Uterus (tissue), 4 donors: ENCODE measurements around the gene ANKRD2. TPM values are rescaled to one million over a fixed set of nuclear protein-coding genes. Genes with fewer than 3 reads are reported as not detected.
"Not testable (repeated sequence)": the region's sequence is repeated elsewhere in the genome, so short reads cannot be mapped to it uniquely, and the experiment has no call there.

Experiments used
- DNase-seq, 2 donors: peaks; one replicate each; pipeline ENCODE4 v3.0.0-alpha.2; 2019 to 2020
- H3K27ac ChIP-seq, 2 donors: fragments of 200-600 bp; sonication (generic); 1 replicate in 1 of 2; 2 replicates in 1 of 2; pipeline ENCODE4 v1.5.1; 2016 to 2018
- H3K27me3 ChIP-seq, 2 donors: fragments of 200-600 bp; sonication (generic); one replicate each; pipeline ENCODE4 v1.5.1; 2018 to 2019; ENCODE audit warnings: control low read depth in 1 of 2
- H3K36me3 ChIP-seq, 2 donors: fragments of 200-600 bp; sonication (generic); one replicate each; pipeline ENCODE4 v1.5.1; 2019; ENCODE audit warnings: control low read depth in 1 of 2
- H3K4me1 ChIP-seq, 2 donors: fragments of 200-600 bp; sonication (generic); one replicate each; pipeline ENCODE4 v1.5.1; 2018 to 2019; ENCODE audit warnings: control low read depth in 1 of 2
- H3K4me3 ChIP-seq, 2 donors: fragments of 200-600 bp; sonication (generic); 1 replicate in 1 of 2; 2 replicates in 1 of 2; pipeline ENCODE4 v1.5.1; 2018 to 2019; ENCODE audit warnings: mild to moderate bottlenecking in 1 of 2
- H3K9me3 ChIP-seq, 2 donors: fragments of 200-600 bp; sonication (generic); one replicate each; pipeline ENCODE4 v1.5.1; 2019; ENCODE audit warnings: control low read depth in 1 of 2
- CTCF ChIP-seq, 4 experiments: fragments of 200-600 bp in 2 of 4; fragments of 450-650 bp in 2 of 4; sonication (generic) in 2 of 4; IDR thresholded peaks; one replicate each; pipeline ENCODE4 v1.5.1; 2016 to 2019; ENCODE audit warnings: antibody characterized with exemption in 4 of 4, mild to moderate bottlenecking in 2 of 4, moderate library complexity in 1 of 4
- POLR2A ChIP-seq, 2 donors: fragments of 450-650 bp; IDR thresholded peaks; one replicate each; pipeline ENCODE4 v1.6.1; 2016; ENCODE audit warnings: antibody characterized with exemption in 2 of 2, mild to moderate bottlenecking in 1 of 2, moderate library complexity in 1 of 2
- intact Hi-C: fragments of 100-400 bp; cut with DNase I; formaldehyde crosslinking; loops from one replicate; pipeline ENCODE4 v1.15.1; 2023; ENCODE audit warnings: low total_unique reads
- total RNA-seq, 4 donors: library from RNA; depleted of rRNA in 3 of 4; stranded (reverse); fragments of >200 nt in 3 of 4; gene quantifications; one replicate each; pipeline versions ENCODE4 v1.1.0 to v1.2.4, GENCODE V29; 2014 to 2023
- donor health status: DM: yes; HTN: yes; CAD: no.

Gene ANKRD2
- total RNA-seq, 4 donors from 2014 or later, result 0.43 to 0.48 TPM; not detected in 2

GRCh38 chr10:97575127-97575668, 2.6 kb downstream of the ANKRD2 start:
- Histone ChIP-seq H3K9me3 (no peaks in the 10 kb centered on the region), H3K4me1 (no peaks in the 10 kb centered on the region), H3K4me3 (no peak overlapping the region), H3K27ac (peak overlapping the region in 1 of 2 donors; percentile 42), H3K27me3 (no peaks in the 10 kb centered on the region), H3K36me3 (no peaks in the 10 kb centered on the region)
- intact Hi-C loops, result no loop called here
- TF ChIP-seq CTCF (IDR thresholded peaks at IDR 0.05) (no peak), POLR2A (IDR thresholded peaks at IDR 0.05) (no peak)
- no peak for DNase-seq

- H3K4me1 ChIP-seq, H3K9me3 ChIP-seq, intact Hi-C loops, H3K36me3 ChIP-seq, H3K27me3 ChIP-seq, H3K27ac ChIP-seq, H3K4me3 ChIP-seq, DNase-seq: not testable (repeated sequence)
Measured at GRCh38 chr10:97576487-97576886, 3.9 kb downstream of the ANKRD2 start.

GRCh38 chr10:97577701-97578100, 5.1 kb downstream of the ANKRD2 start:
- Histone ChIP-seq H3K27ac (no peak overlapping the region), H3K27me3 (no peaks in the 10 kb centered on the region), H3K4me3 (no peak overlapping the region), H3K9me3 (no peaks in the 10 kb centered on the region), H3K4me1 (no peaks in the 10 kb centered on the region), H3K36me3 (no peaks in the 10 kb centered on the region)
- DNase-seq, result no peak
- TF ChIP-seq CTCF (IDR thresholded peaks at IDR 0.05), result no peak
- TF ChIP-seq POLR2A (IDR thresholded peaks at IDR 0.05), result no peak
- intact Hi-C loops, result no loop called here

- no peaks in the 10 kb centered on the region for H3K9me3 ChIP-seq
- no peak overlapping the region for H3K27ac ChIP-seq
- no peaks in the 10 kb centered on the region for H3K4me1 ChIP-seq
- H3K36me3 ChIP-seq, result no peaks in the 10 kb centered on the region
- DNase-seq, result no peak
- intact Hi-C loops, result no loop called here
- no peaks in the 10 kb centered on the region for H3K27me3 ChIP-seq
- no peak for TF ChIP-seq CTCF (IDR thresholded peaks at IDR 0.05)
- no peak for TF ChIP-seq POLR2A (IDR thresholded peaks at IDR 0.05)
- H3K4me3 ChIP-seq, result no peak overlapping the region
Measured at GRCh38 chr10:97578171-97578844, 5.7 kb downstream of the ANKRD2 start.

- no peak overlapping the region for H3K27ac ChIP-seq
- DNase-seq, result no peak
- no peaks in the 10 kb centered on the region for H3K4me1 ChIP-seq
- H3K4me3 ChIP-seq, result no peak overlapping the region
- TF ChIP-seq CTCF (IDR thresholded peaks at IDR 0.05) (no peak), POLR2A (IDR thresholded peaks at IDR 0.05) (no peak)
- no peaks in the 10 kb centered on the region for H3K9me3 ChIP-seq
- no peaks in the 10 kb centered on the region for H3K27me3 ChIP-seq
- intact Hi-C loops, result no loop called here
- H3K36me3 ChIP-seq, result no peaks in the 10 kb centered on the region
Measured at GRCh38 chr10:97580421-97581367, 8.1 kb downstream of the ANKRD2 start.
